Omental fat pad (tissue), 4 donors: ENCODE data around the gene LRRC72. TPM values are rescaled to one million over a fixed set of nuclear protein-coding genes. Genes with fewer than 3 reads are reported as not detected.

Source experiments
- ATAC-seq: fragments of 150-250 bp; one replicate; pipeline ENCODE4 v1.9.1; 2016; ENCODE audit warnings: mild to moderate bottlenecking, moderate library complexity; ENCODE audit not compliant: low FRiP score
- DNase-seq: peaks from one replicate; pipeline ENCODE4 v3.0.0-alpha.2; 2019; ENCODE audit warnings: low spot score
- CTCF ChIP-seq, 3 donors: fragments of 450-650 bp; IDR thresholded peaks; one replicate each; pipeline ENCODE4 v1.5.1; 2016 to 2017; ENCODE audit warnings: antibody characterized with exemption in 3 of 3, mild to moderate bottlenecking in 3 of 3, moderate library complexity in 2 of 3
- total RNA-seq, 4 donors: library from RNA; depleted of rRNA; stranded (reverse); fragments of >200 nt; gene quantifications; one replicate each; pipeline ENCODE4 v1.1.0, GENCODE V29; 2016

The LRRC72 gene
- total RNA-seq, 4 donors from 2014 or later, result not detected

- no peak for TF ChIP-seq CTCF (IDR thresholded peaks at IDR 0.05)
- ATAC-seq, result no peak
- no peak for DNase-seq
Observed at GRCh38 chr7:16543456-16543855, 16.8 kb downstream of the LRRC72 start.

GRCh38 chr7:16546921-16547505 lies 20.4 kb downstream of the LRRC72 start:
- DNase-seq (no peak), ATAC-seq (no peak)
- TF ChIP-seq CTCF (IDR thresholded peaks at IDR 0.05), result no peak

GRCh38 chr7:16548428-16548827 lies 21.8 kb downstream of the LRRC72 start:
- DNase-seq (no peak), ATAC-seq (no peak)
- TF ChIP-seq CTCF (IDR thresholded peaks at IDR 0.05), result no peak

GRCh38 chr7:16550671-16551070 lies 24.0 kb downstream of the LRRC72 start:
- ATAC-seq, result no peak
- no peak for TF ChIP-seq CTCF (IDR thresholded peaks at IDR 0.05)
- DNase-seq, result no peak

- ATAC-seq, result no peak
- no peak for TF ChIP-seq CTCF (IDR thresholded peaks at IDR 0.05)
- no peak for DNase-seq
Observed at GRCh38 chr7:16554518-16555236, 28.1 kb downstream of the LRRC72 start.

- no peak for TF ChIP-seq CTCF (IDR thresholded peaks at IDR 0.05)
- no peak for DNase-seq
- no peak for ATAC-seq
Observed at GRCh38 chr7:16556359-16556758, 29.7 kb downstream of the LRRC72 start.

GRCh38 chr7:16558761-16559302 lies 32.2 kb downstream of the LRRC72 start:
- DNase-seq, result no peak
- no peak for TF ChIP-seq CTCF (IDR thresholded peaks at IDR 0.05)
- ATAC-seq, result no peak
